KOPT-K1 (cell line): Measurements from ENCODE around the gene BNIP5.

Experiments used
- H3K27ac ChIP-seq: fragments of 200-600 bp; sonication (generic); 2 replicates; pipeline ENCODE4 v1.5.1; 2016; ENCODE audit warnings: antibody characterized with exemption, mild to moderate bottlenecking, low read depth, low read length; ENCODE audit not compliant: poor library complexity, severe bottlenecking
- H3K36me3 ChIP-seq: fragments of 200-600 bp; sonication (generic); 2 replicates; pipeline ENCODE4 v1.5.1; 2017; ENCODE audit warnings: antibody characterized with exemption, mild to moderate bottlenecking, low read length, moderate library complexity; ENCODE audit not compliant: insufficient read depth
- H3K9me3 ChIP-seq: fragments of 200-600 bp; sonication (generic); 2 replicates; pipeline ENCODE4 v1.5.1; 2017; ENCODE audit warnings: antibody characterized with exemption, low read length, mild to moderate bottlenecking; ENCODE audit not compliant: insufficient read depth, poor library complexity, severe bottlenecking

BNIP5 gene

DNA sequence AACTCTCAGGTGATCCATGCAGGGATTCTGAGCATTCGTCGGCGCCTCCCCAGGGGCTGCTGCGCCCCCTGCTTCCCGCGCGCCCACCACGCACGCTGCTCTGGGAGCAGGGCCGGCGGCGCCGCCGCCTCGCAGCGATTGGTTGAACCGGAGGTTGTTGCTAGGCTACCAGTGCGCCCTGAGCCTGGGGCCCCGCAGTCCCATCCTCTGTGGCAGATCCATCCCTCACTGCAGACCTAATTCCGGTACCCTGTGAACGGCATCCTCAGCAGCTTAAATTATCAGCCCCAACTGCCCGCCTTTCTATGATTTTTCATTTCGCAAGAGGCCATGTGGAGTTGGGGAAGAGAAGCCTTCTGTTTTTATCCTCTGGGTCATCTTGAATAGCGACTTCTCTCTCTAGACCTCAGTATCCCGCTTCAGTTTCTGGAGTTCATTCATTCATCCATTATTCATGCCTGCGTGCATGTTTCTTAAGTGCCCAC, 51.5 kb downstream of the BNIP5 start:
- Histone ChIP-seq H3K27ac (no peak overlapping the region), H3K9me3 (no peaks in the 10 kb centered on the region), H3K36me3 (no peaks in the 10 kb centered on the region)

DNA sequence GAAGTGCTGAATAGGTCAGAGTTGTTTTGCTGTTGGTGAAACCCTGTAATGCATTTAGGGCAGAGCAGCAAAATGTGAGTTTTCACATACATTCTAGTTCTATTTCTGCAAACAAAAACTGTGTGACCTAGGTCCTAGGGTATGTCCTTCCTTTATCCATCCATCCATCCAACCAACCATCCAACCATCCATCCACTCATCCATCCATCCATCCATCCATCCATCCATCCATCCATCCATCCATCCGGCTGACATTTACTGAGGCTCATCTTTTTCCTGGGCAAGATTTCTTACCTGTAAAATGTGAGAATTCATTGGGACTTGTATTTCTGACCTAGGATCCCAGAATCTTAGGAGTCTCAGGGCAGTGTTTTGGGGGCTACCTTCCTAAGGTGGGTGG, 52.3 kb downstream of the BNIP5 start:
- no peaks in the 10 kb centered on the region for H3K36me3 ChIP-seq
- H3K27ac ChIP-seq, result no peak overlapping the region
- H3K9me3 ChIP-seq, result no peaks in the 10 kb centered on the region

DNA sequence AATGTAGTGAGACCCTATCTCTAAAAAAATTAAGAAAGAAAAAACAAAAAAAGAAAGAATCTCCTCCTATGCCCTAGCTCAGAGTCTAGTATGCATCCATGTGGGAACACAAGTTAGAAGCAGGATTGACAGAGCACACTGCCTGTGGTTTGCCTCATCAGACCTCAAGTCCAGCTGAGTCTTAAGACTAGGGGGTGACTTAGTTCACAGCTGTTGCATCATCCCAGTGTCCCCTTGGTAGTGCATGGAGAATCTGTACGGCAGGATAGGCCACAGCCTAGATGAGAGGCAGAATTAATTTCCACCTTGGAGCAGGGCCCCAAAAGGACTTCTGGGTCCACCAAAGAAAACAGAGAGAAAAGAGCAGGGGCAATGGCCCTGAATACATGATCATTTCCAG, 53.1 kb downstream of the BNIP5 start:
- Histone ChIP-seq H3K9me3 (no peaks in the 10 kb centered on the region), H3K36me3 (no peaks in the 10 kb centered on the region), H3K27ac (no peak overlapping the region)

DNA sequence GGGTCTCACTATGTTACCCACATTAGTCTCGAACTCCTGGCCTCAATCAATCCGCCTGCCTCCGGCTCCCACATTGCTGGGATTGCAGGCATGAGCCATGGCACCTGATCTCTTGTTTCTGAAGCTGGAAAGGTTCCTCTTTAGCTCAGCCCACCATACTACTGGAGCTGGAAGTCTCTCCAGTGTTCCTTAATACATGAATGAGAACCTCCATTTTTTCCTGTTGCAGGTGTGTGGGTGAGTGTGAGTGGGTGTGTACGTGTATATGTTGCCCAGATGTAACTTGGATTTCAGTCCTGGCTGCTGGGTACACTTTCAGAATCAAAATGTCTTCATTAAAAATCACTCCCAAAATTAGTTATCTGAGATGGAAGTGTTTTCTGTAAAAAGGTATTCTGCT, 55.7 kb downstream of the BNIP5 start:
- no peak overlapping the region for H3K27ac ChIP-seq
- no peaks in the 10 kb centered on the region for H3K36me3 ChIP-seq
- no peaks in the 10 kb centered on the region for H3K9me3 ChIP-seq

DNA sequence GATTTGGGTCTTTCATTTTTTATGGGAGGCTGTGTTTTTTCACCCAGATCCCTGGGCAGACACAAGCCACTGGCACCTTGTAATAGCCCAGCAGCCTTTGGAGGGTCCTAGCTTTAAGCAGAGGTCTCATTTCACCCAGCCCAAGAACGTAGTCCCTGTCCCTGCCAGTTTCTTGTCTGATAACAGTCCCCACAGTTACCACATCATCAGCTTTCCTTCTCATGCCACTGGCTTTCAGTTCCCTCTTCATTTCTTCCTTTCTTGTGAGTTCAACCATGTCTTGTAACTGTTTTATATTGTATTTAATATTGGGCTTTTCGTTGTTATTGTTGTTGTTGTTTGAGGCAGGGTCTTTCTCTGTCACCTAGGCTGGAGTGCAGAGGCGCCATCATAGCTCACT, 56.2 kb downstream of the BNIP5 start:
- Histone ChIP-seq H3K36me3 (no peaks in the 10 kb centered on the region), H3K9me3 (no peaks in the 10 kb centered on the region), H3K27ac (no peak overlapping the region)

DNA sequence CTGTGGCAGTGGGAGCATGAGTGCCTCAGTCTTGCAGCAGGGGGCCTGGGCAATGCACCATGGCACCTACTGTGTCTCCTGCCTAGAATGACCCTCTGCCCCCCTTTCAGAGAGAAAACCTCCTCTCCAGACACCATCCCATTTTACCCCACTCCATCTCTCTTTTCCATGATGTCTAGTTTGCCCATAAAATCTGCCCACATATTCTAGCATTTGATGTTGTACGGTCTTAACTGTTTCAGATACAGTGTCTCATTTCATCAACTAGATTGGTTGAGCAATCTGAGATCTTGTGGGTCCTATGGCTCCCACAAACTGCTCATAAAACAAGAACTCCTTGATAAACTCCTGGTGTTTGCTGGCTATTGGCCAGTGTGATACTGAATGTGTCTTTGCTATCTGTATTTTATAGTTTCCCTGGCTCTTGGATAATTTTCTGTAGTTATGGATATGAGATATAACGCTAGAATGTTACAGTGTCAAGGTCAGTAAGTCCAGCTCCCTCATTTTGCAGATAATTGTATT, 58.7 kb downstream of the BNIP5 start:
- Histone ChIP-seq H3K27ac (no peak overlapping the region), H3K36me3 (no peaks in the 10 kb centered on the region), H3K9me3 (no peaks in the 10 kb centered on the region)

DNA sequence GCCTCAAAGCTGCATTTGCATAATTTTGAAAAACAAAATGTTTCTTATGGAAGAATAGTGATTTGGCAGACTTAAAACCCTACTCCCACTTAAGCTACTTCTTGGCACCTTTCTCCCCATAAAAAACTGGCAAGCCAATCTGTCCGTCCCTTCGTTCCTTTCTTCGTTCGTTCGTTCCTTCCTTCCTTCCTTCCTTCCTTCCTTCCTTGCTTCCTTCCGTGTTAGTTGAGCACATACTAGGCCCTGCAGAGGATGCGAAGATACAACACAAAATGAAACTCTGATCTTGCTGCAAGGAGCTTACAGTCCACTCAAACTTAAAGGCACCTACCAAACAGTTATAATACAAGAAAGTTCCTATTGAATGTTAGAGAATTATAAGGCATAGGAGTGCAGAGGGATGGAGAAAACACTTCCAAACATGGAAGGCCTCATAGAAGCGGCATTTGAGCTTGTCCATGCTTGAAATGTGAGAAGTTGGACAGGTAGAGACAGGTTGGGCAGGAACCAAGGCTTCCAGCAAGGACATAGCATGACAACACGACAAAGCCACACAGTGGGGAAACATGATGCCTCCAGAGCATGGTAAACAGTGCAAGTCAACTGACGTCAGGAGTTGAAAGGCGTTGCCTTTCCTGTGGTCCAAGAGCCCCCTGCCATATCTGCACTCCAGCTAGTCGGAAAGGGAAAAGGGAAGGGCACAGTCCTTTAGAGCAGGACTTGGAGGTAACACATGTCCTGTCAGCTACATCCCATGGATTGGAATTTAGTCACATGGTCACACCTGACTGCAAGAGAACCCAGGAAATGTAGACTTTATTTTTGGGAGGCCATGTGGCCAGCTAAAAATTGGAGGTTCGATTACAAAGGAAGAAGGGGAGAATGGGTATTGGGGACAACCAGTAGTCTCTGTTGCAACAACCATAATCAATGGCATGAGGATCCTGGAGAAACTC, 59.8 kb downstream of the BNIP5 start:
- Histone ChIP-seq H3K27ac (no peak overlapping the region), H3K9me3 (no peaks in the 10 kb centered on the region), H3K36me3 (no peaks in the 10 kb centered on the region)

DNA sequence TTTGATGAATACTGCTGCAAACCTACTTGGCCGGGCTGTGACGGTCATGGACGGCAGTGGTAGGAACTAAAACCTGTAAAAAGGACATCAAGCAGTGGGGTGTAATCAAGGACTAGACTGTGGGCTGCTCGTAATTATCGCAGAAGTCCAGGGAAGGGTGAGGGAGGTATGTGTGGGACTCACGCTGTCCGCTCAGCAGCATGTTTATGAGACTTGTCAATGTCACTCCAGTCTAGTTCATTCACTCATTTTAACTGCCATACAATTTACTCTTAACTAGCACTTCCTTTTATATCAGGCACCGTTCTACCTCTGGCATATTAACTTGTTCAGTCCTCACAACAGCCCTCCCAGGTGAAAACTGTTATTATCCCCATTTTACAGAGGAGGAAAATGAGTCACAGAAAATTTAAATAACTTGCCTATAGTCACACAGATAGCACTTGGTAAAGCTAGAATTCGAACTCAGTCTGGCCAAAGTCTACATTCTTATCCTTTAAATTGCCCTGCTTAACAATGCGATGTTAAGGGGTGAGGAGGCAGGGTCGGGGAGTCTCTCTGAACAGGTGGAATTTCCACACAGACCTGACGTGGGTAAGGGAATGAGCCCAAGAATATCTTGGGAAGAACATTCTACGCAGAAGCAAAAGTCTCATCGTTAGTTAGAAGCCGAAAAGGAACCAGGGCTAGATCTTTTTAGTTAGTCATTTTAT, 62.7 kb downstream of the BNIP5 start:
- Histone ChIP-seq H3K36me3 (no peaks in the 10 kb centered on the region), H3K27ac (no peak overlapping the region), H3K9me3 (no peaks in the 10 kb centered on the region)

DNA sequence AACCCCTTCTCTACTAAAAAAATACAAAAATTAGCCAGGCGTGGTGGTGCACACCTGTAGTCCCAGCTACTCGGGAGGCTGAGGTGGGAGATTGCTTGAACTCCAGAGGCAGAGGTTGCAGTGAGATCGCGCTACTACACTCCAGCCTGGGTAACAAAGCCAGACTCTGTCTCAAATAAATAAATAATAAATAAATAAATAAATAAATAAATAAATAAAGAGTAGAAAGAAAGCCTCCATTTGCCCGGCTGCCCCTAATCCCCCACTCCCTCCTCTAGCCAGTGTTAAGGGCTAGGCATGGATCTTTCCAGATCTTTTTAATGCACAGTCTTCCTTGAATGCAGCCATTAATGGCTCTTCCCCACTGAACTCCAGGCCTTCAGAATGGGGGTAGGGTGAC, 63.6 kb downstream of the BNIP5 start:
- H3K27ac ChIP-seq, result no peak overlapping the region
- H3K9me3 ChIP-seq, result no peaks in the 10 kb centered on the region
- no peaks in the 10 kb centered on the region for H3K36me3 ChIP-seq

DNA sequence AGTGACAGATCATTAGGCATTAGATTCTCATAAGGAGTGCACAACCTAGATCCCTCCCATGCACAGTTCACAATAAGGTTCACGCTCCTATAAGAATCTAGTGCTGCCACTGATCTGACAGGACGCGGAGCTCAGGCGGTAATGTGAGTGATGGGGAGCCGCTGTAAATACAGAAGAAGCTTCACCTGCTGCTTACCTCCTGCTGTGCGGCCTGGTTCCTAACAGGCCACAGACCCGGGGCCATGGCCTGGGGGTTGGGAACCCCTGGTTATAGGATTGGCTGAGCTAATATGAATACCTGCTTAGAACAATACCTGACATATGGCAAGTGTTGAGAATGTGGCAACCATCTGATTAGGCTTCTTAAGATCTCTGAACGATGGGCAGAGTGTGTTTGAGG, 64.5 kb downstream of the BNIP5 start:
- no peak overlapping the region for H3K27ac ChIP-seq
- no peaks in the 10 kb centered on the region for H3K9me3 ChIP-seq
- H3K36me3 ChIP-seq, result no peaks in the 10 kb centered on the region

DNA sequence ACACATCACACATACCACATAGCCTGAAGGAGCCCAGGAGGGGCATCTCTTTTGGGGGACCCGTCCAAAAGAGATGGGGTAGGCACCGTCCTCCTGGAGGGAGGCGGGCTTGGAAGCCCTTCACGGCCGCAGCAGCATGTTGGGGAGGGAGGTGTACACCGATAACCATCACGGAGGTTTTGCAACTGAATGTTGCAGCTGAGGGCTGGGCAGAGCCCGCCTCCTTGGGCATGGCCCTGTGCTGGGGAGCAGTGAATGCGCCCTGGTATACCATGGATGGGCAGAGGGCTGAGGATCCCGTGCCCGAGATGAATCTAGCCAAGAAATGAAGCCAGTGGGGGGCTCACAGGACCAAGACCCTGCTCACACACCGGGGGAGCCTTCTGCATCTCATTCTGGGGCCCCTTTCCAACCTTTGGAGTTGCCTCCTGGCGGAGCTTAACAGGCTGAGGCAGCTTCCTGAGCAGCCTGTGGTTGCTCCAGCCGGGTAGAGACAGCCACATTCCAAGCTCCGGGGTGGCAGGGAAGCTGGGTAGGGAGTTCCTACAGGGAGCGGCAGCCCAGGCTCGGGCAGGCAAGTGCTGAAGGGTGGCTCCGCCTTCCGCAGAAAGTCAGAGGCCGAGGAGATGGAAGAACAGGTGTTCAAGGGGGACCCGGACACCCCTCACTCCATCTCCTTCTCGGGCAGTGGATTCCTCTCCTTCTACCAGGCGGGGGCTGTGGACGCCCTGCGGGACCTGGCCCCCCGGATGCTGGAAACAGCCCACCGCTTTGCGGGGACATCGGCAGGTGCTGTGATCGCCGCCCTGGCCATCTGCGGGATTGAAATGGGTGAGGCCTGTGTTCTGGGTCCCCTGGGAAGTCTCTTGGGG, 66.6 kb downstream of the BNIP5 start, which contains the start of gene PNPLA1:
TSS of gene PNPLA1 (plus strand) at position 227 of the 872 bp plus-strand sequence. CDS start at position 627, 400 bp downstream.
- peaks cover 8% of the 10 kb centered on the region for H3K9me3 ChIP-seq
- H3K36me3 ChIP-seq, result no peaks in the 10 kb centered on the region
- H3K27ac ChIP-seq, result no peak within 1 kb of the TSS

DNA sequence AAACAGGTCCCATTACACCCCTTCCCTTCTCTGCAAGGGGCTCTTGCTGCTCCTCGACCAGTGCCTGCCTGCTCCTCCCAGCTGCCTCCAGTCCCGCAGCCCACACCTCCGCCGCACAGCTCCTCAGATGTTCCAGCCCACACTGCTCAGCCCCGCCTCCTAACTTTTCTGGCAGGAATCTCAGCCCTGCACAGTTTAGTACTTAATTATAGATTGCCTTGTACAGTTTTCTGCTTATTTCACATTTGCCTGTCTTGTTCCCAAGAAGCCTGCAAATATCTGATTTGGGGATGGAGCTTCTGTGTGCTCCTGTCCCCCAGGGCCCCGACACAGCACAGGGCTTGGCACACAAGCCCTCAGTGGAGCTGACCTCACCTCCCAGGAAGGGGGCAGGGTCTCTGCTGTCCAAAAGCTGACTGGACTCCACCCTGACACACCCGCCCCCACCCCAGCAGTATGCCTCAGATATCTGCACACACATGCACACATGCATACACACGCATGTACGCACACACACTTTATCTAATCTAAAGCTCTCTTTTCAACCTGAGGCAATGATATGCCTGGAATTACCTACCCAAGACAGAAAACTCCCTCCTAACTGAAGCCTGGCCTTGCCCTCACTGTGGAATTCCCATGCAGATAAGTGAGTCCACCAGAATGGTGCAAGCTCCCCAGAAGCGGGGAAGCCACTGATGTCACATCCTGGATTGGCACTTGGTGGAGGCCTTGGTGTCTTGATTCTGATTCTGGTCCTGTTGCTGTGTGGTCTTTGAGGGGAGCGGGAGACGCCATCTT, 68.0 kb downstream of the BNIP5 start:
- peaks cover 8% of the 10 kb centered on the region for H3K9me3 ChIP-seq

DNA sequence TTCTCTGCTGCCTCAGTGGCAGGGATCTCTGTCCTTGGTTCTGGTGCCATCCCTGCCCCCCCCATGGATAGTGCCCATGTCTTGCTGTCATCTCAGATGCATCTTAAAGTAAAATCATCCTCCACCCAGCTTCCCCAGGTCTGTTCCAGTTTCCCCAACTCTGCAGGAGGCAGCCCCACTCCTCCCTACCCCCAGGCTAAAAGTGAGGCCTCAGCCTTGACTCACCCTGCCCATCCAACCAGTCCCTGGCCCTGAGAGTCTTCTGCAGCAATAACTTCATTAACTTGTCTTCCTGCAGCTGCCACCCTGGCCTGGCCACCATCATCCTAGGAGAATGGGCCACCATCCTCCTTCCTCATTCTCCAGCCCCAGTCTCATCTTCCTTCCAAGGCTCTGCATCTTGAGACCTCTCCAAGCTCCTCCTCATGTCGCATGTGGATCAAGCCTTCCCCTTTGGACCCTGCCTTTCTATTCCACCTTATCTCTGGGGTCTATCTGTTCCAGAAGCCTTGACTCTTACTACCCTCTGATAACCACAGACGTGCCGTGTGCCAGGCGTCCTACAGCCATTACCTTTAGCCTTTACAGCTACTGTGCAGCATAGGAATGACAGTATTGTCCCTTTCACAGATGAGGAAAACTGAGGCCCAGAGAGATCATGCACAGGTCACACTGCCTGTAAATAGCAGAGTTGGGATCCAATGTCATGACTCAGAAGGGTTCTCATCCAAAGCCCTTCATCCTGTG, 68.8 kb downstream of the BNIP5 start:
- Histone ChIP-seq H3K36me3 (no peaks in the 10 kb centered on the region), H3K27ac (no peak overlapping the region)

More for the DNA sequence above, 68.0 kb downstream of the BNIP5 start:
- Histone ChIP-seq H3K36me3 (no peaks in the 10 kb centered on the region), H3K27ac (no peak overlapping the region)

More for the DNA sequence above, 68.8 kb downstream of the BNIP5 start:
- H3K9me3 ChIP-seq, result peaks cover 8% of the 10 kb centered on the region
